HEK293 (cell line): ENCODE data around the gene OCA2.

Experiments
- PATZ1 ChIP-seq: fragments of 450-650 bp; formaldehyde crosslinking; IDR thresholded peaks from 2 replicates; pipeline ENCODE4 v1.5.1; 2016; ENCODE audit warnings: missing biosample characterization, missing genetic modification characterization
- SP3 ChIP-seq: fragments of 450-650 bp; formaldehyde crosslinking; IDR thresholded peaks from 2 replicates; pipeline ENCODE4 v1.5.1; 2016; ENCODE audit warnings: missing biosample characterization, missing genetic modification characterization
- ZNF121 ChIP-seq: fragments of 450-650 bp; formaldehyde crosslinking; IDR thresholded peaks from 2 replicates; pipeline ENCODE4 v1.5.1; 2016; ENCODE audit warnings: missing biosample characterization, missing genetic modification characterization
- ZNF132 ChIP-seq: fragments of 450-650 bp; formaldehyde crosslinking; IDR thresholded peaks from 2 replicates; pipeline ENCODE4 v1.5.1; 2017; ENCODE audit warnings: missing biosample characterization, missing genetic modification characterization, borderline replicate concordance
- ZNF639 ChIP-seq: fragments of 450-650 bp; formaldehyde crosslinking; IDR thresholded peaks from 2 replicates; pipeline ENCODE4 v1.5.1; 2016; ENCODE audit warnings: missing biosample characterization, missing genetic modification characterization
- TF ChIP-seq, protein P1 (sequence below): fragments of 450-650 bp; formaldehyde crosslinking; IDR thresholded peaks from 2 replicates; pipeline ENCODE4 v1.5.1; 2016; ENCODE audit warnings: missing biosample characterization, missing genetic modification characterization

DNA sequence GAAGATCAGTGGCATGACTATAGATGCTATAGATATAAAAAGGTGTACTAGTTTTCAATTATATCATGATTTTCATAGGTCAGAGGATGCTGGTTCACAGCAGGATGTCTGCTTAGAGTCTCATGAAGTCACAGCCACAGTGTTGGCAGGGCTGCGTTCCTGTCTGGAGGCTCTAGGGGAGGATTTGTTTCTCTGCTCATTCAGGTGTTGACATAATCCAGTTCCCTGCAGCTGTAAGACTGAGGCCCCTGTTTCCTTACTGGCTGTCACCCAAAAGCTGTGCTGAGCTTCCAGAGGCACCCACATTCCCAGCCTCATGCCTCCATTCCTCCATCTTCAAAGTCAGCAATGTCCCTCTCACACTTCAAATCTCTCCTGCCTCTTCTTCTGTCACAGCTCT is 170.7 kb downstream of the OCA2 start:
- TF ChIP-seq ZNF639 (tag by site-specific recombination), result no peak
- no peak for TF ChIP-seq SP3 (tag by site-specific recombination)
- TF ChIP-seq ZNF132 (tag by site-specific recombination), result no peak
- TF ChIP-seq, protein P1, sequence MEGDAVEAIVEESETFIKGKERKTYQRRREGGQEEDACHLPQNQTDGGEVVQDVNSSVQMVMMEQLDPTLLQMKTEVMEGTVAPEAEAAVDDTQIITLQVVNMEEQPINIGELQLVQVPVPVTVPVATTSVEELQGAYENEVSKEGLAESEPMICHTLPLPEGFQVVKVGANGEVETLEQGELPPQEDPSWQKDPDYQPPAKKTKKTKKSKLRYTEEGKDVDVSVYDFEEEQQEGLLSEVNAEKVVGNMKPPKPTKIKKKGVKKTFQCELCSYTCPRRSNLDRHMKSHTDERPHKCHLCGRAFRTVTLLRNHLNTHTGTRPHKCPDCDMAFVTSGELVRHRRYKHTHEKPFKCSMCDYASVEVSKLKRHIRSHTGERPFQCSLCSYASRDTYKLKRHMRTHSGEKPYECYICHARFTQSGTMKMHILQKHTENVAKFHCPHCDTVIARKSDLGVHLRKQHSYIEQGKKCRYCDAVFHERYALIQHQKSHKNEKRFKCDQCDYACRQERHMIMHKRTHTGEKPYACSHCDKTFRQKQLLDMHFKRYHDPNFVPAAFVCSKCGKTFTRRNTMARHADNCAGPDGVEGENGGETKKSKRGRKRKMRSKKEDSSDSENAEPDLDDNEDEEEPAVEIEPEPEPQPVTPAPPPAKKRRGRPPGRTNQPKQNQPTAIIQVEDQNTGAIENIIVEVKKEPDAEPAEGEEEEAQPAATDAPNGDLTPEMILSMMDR (tag by site-specific recombination), result no peak
- TF ChIP-seq PATZ1, result no peak
- TF ChIP-seq ZNF121 (tag by site-specific recombination), result no peak
